Measurements from ENCODE around the gene MVB12B. TPM values are rescaled to one million over a fixed set of nuclear protein-coding genes. Genes with fewer than 3 reads are reported as not detected.

The MVB12B gene
- total RNA-seq, 1 donor from 2014 or later: 0.26 TPM

DNA sequence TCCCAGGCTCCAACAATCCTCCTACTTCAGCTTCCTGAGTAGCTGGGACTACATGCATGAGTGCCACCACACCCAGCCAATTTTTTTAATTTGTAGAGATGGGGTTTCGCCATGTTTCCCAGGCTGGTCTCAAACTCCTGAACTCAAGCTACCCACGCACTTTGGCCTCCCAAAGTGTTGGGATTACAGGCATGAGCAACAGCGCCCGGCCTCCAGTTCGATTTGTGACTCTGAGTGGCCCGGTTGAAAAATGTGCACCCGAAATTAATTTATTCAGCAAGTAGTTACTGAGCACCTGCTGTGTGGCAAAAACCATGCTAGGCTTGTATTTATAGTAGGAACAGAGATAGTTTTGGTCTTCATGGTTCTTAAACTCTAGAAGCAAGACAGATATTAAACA lies 58.3 kb downstream of the MVB12B start:
- no peak for DNase-seq (ENCODE audit: low read depth)
- Histone ChIP-seq H3K27me3 (ENCODE audit: control insufficient read depth, insufficient read depth, low read length) (no peaks in the 10 kb centered on the region), H3K4me3 (ENCODE audit: low read depth, low read length) (no peak overlapping the region), H3K36me3 (ENCODE audit: control insufficient read depth, insufficient read depth, low read length) (no peaks in the 10 kb centered on the region)
- TF ChIP-seq, protein P1, sequence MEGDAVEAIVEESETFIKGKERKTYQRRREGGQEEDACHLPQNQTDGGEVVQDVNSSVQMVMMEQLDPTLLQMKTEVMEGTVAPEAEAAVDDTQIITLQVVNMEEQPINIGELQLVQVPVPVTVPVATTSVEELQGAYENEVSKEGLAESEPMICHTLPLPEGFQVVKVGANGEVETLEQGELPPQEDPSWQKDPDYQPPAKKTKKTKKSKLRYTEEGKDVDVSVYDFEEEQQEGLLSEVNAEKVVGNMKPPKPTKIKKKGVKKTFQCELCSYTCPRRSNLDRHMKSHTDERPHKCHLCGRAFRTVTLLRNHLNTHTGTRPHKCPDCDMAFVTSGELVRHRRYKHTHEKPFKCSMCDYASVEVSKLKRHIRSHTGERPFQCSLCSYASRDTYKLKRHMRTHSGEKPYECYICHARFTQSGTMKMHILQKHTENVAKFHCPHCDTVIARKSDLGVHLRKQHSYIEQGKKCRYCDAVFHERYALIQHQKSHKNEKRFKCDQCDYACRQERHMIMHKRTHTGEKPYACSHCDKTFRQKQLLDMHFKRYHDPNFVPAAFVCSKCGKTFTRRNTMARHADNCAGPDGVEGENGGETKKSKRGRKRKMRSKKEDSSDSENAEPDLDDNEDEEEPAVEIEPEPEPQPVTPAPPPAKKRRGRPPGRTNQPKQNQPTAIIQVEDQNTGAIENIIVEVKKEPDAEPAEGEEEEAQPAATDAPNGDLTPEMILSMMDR (IDR thresholded peaks at IDR 0.05; ENCODE audit: insufficient read depth, low read length, severe bottlenecking): no peak
- no peak for FAIRE-seq

DNA sequence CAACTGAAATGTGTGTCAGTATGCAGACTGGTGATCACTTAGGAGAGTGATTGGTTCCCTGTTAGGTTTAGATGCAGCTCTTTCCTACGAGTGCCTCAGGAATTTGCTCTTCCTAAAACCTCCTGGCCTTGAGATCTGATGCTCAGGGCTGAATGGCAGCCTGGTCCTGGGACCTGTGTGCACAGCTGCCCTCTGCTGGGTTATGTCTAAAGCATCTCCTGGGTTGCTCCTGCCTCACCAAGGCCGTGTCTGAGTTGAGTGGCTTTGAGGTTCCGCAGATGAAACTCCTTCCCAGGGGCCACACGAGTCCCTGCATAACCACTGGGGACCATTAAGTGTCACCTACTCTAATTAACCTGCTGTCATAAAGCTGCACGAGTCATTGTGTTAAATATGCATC lies 59.5 kb downstream of the MVB12B start:
- H3K4me3 ChIP-seq (ENCODE audit: low read depth, low read length): no peak overlapping the region
- DNase-seq (ENCODE audit: low read depth) (peak; percentile 45), FAIRE-seq (peak; percentile 91)
- H3K36me3 ChIP-seq (ENCODE audit: control insufficient read depth, insufficient read depth, low read length): no peaks in the 10 kb centered on the region
- TF ChIP-seq, protein P1 (IDR thresholded peaks at IDR 0.05; ENCODE audit: insufficient read depth, low read length, severe bottlenecking): peak; percentile 63
- H3K27me3 ChIP-seq (ENCODE audit: control insufficient read depth, insufficient read depth, low read length): no peaks in the 10 kb centered on the region

DNA sequence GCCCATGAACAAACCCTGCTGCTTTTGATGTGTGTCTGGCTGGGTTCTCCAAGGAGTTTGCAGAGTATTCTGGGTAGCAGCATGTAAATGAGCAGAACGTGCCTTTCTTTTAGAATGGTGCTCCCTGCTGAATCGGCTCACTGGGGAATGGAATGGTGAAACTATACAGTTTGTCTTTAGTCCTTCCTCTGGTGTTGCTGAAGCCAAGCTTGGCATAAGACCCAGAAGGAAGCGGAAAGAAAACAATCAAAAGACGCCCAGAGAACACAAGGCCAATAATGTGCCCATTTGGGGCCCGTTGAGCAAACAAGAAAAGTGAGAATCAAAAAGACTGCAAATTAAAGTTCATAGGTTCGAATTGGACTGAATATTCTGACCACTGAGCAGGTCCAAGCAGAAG lies 60.1 kb downstream of the MVB12B start:
- H3K4me3 ChIP-seq (ENCODE audit: low read depth, low read length): no peak overlapping the region
- DNase-seq (ENCODE audit: low read depth) (no peak), FAIRE-seq (no peak)
- H3K27me3 ChIP-seq (ENCODE audit: control insufficient read depth, insufficient read depth, low read length): no peaks in the 10 kb centered on the region
- H3K36me3 ChIP-seq (ENCODE audit: control insufficient read depth, insufficient read depth, low read length): no peaks in the 10 kb centered on the region
- TF ChIP-seq, protein P1 (IDR thresholded peaks at IDR 0.05; ENCODE audit: insufficient read depth, low read length, severe bottlenecking): no peak

DNA sequence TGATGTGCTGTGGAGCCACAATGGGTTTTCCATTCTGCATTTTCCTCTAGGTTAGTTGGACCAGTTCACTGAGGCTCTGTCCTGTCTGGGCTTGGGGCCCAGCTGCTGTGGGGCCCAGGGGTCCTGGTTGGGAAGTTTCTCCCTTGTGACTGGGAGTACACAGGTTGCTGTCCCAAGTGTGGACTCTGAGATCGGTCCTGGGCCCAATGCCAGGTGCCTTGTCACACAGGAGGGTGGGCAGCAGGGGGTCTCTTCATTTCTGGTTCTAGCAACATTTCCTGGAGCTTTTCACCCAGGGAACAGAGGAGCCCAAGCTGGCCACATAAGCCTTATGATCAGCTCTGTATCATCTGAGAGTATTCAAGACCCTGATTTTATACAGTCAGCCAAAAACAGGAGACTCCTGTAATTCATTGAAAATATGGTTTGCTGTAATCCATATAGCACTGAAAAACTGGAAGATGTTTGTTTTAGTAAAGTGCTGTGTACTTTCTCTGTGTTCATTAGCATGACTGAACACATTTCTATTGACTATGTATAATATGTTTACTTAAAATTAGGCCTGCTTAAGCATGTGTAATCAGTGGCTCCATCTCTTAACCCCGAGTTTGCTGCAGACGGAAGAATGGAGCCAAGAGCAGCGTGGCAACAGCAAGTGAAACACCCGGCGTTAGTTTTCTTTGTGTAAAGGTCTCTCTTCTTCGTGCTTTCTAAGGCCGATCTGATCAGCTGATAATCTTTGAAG lies 62.5 kb downstream of the MVB12B start:
- FAIRE-seq (no peak), DNase-seq (ENCODE audit: low read depth) (peak; percentile 41)
- Histone ChIP-seq H3K27me3 (ENCODE audit: control insufficient read depth, insufficient read depth, low read length) (no peaks in the 10 kb centered on the region), H3K4me3 (ENCODE audit: low read depth, low read length) (no peak overlapping the region), H3K36me3 (ENCODE audit: control insufficient read depth, insufficient read depth, low read length) (no peaks in the 10 kb centered on the region)
- TF ChIP-seq, protein P1 (IDR thresholded peaks at IDR 0.05; ENCODE audit: insufficient read depth, low read length, severe bottlenecking): no peak

DNA sequence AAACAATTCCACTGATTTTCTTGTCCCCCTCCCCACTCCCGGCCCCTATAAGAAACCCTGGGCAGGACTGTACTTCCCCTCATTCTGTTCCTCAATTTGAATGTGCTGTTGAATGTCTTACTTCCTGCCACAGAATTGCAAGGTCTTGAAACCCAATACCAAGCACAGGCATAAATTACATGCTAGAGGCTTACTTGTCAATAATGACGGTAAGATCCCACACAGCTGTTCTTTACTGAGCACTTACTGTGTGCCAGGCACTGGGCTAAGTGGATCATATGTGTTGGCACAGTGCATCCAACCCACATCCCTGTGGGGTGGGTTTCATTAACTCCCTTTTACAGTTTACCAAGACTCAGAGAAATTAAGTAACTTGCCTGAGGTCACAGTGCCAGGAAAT lies 63.4 kb downstream of the MVB12B start:
- Histone ChIP-seq H3K27me3 (ENCODE audit: control insufficient read depth, insufficient read depth, low read length) (no peaks in the 10 kb centered on the region), H3K36me3 (ENCODE audit: control insufficient read depth, insufficient read depth, low read length) (no peaks in the 10 kb centered on the region), H3K4me3 (ENCODE audit: low read depth, low read length) (no peak overlapping the region)
- TF ChIP-seq, protein P1 (IDR thresholded peaks at IDR 0.05; ENCODE audit: insufficient read depth, low read length, severe bottlenecking): no peak
- FAIRE-seq (no peak), DNase-seq (ENCODE audit: low read depth) (peak; percentile 37)

- Histone ChIP-seq H3K36me3 (ENCODE audit: control insufficient read depth, insufficient read depth, low read length) (no peaks in the 10 kb centered on the region), H3K4me3 (ENCODE audit: low read depth, low read length) (no peak overlapping the region), H3K27me3 (ENCODE audit: control insufficient read depth, insufficient read depth, low read length) (no peaks in the 10 kb centered on the region)
- DNase-seq (ENCODE audit: low read depth) (no peak), FAIRE-seq (no peak)
- TF ChIP-seq, protein P1 (IDR thresholded peaks at IDR 0.05; ENCODE audit: insufficient read depth, low read length, severe bottlenecking): no peak
These were observed 64.3 kb downstream of the MVB12B start for GRCh38 chr9:126390923-126391322.

Data from bronchial epithelial cell (primary cell).